ENCODE results near the gene CCDC178.

CCDC178 gene

DNA sequence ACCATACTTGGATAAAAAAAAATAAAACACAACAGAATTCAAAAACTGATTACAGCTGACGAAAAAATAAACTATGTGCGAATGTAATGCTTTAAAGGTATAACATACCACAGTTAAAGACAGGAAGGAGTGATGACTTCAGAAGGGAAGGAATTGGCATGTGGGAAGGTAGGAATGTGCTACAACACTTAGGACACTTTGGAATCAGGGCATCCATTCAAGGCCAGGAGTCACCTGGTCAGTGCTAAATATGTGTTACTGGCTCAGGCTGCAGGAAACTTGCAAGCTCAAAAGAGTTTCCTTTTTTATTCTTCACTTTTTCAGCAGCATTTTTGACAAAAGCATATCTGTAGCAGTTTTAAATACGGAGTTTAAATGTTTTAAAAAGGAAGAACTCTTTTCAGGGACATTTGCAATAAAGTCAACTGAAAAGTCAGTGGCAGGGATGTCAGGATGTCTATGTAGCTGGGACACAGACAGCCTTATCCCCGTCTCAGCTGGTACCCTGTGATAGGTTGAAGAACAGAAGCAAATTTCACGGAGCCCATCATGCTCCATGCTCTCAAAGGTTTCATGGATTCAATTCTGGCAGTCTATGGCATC lies 529.7 kb downstream of the CCDC178 start:
- TF ChIP-seq CREB1 (IDR thresholded peaks at IDR 0.05; ENCODE audit: low read depth), result no peak
- no peak for TF ChIP-seq TCF12 (IDR thresholded peaks at IDR 0.05; ENCODE audit: low read depth)
- TF ChIP-seq TAF1 (IDR thresholded peaks at IDR 0.05; ENCODE audit: low read depth), result no peak
- TF ChIP-seq, protein P1, sequence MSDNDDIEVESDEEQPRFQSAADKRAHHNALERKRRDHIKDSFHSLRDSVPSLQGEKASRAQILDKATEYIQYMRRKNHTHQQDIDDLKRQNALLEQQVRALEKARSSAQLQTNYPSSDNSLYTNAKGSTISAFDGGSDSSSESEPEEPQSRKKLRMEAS (IDR thresholded peaks at IDR 0.05), result no peak
- TF ChIP-seq, protein P2, sequence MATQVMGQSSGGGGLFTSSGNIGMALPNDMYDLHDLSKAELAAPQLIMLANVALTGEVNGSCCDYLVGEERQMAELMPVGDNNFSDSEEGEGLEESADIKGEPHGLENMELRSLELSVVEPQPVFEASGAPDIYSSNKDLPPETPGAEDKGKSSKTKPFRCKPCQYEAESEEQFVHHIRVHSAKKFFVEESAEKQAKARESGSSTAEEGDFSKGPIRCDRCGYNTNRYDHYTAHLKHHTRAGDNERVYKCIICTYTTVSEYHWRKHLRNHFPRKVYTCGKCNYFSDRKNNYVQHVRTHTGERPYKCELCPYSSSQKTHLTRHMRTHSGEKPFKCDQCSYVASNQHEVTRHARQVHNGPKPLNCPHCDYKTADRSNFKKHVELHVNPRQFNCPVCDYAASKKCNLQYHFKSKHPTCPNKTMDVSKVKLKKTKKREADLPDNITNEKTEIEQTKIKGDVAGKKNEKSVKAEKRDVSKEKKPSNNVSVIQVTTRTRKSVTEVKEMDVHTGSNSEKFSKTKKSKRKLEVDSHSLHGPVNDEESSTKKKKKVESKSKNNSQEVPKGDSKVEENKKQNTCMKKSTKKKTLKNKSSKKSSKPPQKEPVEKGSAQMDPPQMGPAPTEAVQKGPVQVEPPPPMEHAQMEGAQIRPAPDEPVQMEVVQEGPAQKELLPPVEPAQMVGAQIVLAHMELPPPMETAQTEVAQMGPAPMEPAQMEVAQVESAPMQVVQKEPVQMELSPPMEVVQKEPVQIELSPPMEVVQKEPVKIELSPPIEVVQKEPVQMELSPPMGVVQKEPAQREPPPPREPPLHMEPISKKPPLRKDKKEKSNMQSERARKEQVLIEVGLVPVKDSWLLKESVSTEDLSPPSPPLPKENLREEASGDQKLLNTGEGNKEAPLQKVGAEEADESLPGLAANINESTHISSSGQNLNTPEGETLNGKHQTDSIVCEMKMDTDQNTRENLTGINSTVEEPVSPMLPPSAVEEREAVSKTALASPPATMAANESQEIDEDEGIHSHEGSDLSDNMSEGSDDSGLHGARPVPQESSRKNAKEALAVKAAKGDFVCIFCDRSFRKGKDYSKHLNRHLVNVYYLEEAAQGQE (IDR thresholded peaks at IDR 0.05; ENCODE audit: low read depth), result no peak
- TF ChIP-seq FOXM1 (IDR thresholded peaks at IDR 0.05; ENCODE audit: borderline replicate concordance, low read depth), result no peak
- TF ChIP-seq EP300 (IDR thresholded peaks at IDR 0.05; ENCODE audit: borderline replicate concordance), result no peak
- TF ChIP-seq RAD21 (IDR thresholded peaks at IDR 0.05; ENCODE audit: low read depth), result no peak
- TF ChIP-seq YY1 (IDR thresholded peaks at IDR 0.05; ENCODE audit: low read depth), result no peak
- no peak for TF ChIP-seq TEAD4 (IDR thresholded peaks at IDR 0.05)
- TF ChIP-seq EGR1 (IDR thresholded peaks at IDR 0.05), result no peak
- TF ChIP-seq CEBPB (IDR thresholded peaks at IDR 0.05), result no peak
- TF ChIP-seq NFIC (IDR thresholded peaks at IDR 0.05), result no peak
- no peak for TF ChIP-seq ZBTB7A (IDR thresholded peaks at IDR 0.05; ENCODE audit: low read depth)
- TF ChIP-seq, protein P3, sequence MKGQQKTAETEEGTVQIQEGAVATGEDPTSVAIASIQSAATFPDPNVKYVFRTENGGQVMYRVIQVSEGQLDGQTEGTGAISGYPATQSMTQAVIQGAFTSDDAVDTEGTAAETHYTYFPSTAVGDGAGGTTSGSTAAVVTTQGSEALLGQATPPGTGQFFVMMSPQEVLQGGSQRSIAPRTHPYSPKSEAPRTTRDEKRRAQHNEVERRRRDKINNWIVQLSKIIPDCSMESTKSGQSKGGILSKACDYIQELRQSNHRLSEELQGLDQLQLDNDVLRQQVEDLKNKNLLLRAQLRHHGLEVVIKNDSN (IDR thresholded peaks at IDR 0.05), result no peak

DNA sequence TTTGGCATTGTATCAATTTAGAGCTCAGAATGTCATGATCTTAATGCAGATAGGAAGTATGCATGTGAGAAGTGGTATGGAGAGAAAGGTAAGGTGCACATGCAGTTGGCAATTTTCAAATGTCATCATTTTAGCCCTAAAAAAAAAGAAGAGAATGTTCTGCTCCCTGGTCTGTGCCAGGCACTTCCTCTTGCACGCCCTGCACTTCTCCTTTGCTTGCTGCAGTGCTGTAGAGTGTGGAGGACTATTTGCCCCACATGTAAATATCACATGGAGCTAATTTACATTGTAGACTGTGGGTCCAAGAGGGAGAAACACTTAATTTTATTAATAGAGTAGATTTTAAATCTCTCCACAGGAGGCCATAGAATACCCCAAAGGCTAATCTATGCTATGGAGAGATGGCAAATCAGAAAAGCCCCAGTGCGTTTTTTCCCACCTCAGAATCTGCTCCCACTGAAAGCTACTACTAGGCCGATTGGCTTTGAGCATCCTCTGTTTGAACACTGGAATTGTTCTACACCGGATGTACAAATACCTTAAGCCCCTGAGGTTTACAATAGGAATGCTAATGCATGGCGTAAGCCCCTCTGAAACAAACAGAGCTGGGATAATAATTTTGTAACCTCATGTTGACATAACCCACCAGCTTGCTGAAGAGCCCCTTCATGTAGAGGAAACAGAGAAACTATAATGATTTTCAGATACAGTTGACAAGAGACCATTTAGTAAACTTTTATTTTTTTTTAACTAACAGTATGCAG lies 530.5 kb downstream of the CCDC178 start:
- TF ChIP-seq TEAD4 (IDR thresholded peaks at IDR 0.05) (no peak), FOXM1 (IDR thresholded peaks at IDR 0.05; ENCODE audit: borderline replicate concordance, low read depth) (no peak), ZBTB7A (IDR thresholded peaks at IDR 0.05; ENCODE audit: low read depth) (no peak), EP300 (IDR thresholded peaks at IDR 0.05; ENCODE audit: borderline replicate concordance) (no peak), NFIC (IDR thresholded peaks at IDR 0.05) (no peak), YY1 (IDR thresholded peaks at IDR 0.05; ENCODE audit: low read depth) (no peak), RAD21 (IDR thresholded peaks at IDR 0.05; ENCODE audit: low read depth) (no peak), CEBPB (IDR thresholded peaks at IDR 0.05) (no peak), TAF1 (IDR thresholded peaks at IDR 0.05; ENCODE audit: low read depth) (no peak), TCF12 (IDR thresholded peaks at IDR 0.05; ENCODE audit: low read depth) (no peak), CREB1 (IDR thresholded peaks at IDR 0.05; ENCODE audit: low read depth) (no peak), EGR1 (IDR thresholded peaks at IDR 0.05) (no peak)
- TF ChIP-seq, protein P2 (IDR thresholded peaks at IDR 0.05; ENCODE audit: low read depth), result no peak
- TF ChIP-seq, protein P1 (IDR thresholded peaks at IDR 0.05), result no peak

DNA sequence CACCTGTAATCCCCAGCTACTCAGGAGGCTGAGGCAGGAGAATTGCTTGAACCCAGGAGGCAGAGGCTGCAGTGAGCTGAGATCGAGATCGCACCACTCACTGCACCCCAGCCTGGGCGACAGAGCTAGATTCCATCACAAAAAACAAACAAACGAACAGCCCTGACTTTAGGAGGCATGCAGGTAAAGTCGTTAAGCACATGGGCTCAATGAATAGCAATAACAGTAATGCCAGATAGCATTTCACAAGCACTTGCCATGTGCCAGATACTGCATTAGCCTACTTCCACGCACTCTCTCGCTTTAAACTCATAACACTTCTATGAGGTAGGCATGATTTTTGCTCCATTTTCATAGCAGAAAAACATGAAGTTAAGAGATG lies 532.1 kb downstream of the CCDC178 start:
- TF ChIP-seq TEAD4 (IDR thresholded peaks at IDR 0.05) (no peak), CEBPB (IDR thresholded peaks at IDR 0.05) (no peak), TAF1 (IDR thresholded peaks at IDR 0.05; ENCODE audit: low read depth) (no peak), RAD21 (IDR thresholded peaks at IDR 0.05; ENCODE audit: low read depth) (no peak), EGR1 (IDR thresholded peaks at IDR 0.05) (no peak), EP300 (IDR thresholded peaks at IDR 0.05; ENCODE audit: borderline replicate concordance) (no peak), CREB1 (IDR thresholded peaks at IDR 0.05; ENCODE audit: low read depth) (no peak), YY1 (IDR thresholded peaks at IDR 0.05; ENCODE audit: low read depth) (no peak), FOXM1 (IDR thresholded peaks at IDR 0.05; ENCODE audit: borderline replicate concordance, low read depth) (no peak), NFIC (IDR thresholded peaks at IDR 0.05) (no peak), TCF12 (IDR thresholded peaks at IDR 0.05; ENCODE audit: low read depth) (no peak), ZBTB7A (IDR thresholded peaks at IDR 0.05; ENCODE audit: low read depth) (no peak)
- TF ChIP-seq, protein P1 (IDR thresholded peaks at IDR 0.05), result no peak
- TF ChIP-seq, protein P2 (IDR thresholded peaks at IDR 0.05; ENCODE audit: low read depth), result no peak
- TF ChIP-seq, protein P3 (IDR thresholded peaks at IDR 0.05), result no peak
